HCT116 (cell line): ENCODE measurements around the gene SCAF1.

Source experiments
- CTCF ChIP-seq, 3 experiments: fragments of 200-600 bp in 1 of 3; sonication (generic) in 1 of 3; IDR thresholded peaks in 2 of 3; conservative IDR thresholded peaks in 1 of 3; 2 replicates each; pipeline ENCODE4 v1.5.1; 2012 to 2017; ENCODE audit warnings: low read depth in 2 of 3, low read length in 2 of 3, antibody characterized with exemption in 1 of 3, borderline replicate concordance in 1 of 3, control low read depth in 1 of 3, mild to moderate bottlenecking in 1 of 3, mixed read lengths in 1 of 3, mixed run types in 1 of 3, moderate library complexity in 1 of 3; ENCODE audit not compliant: insufficient read depth in 1 of 3
- EZH2 ChIP-seq: fragments of 200-600 bp; sonication (generic); IDR thresholded peaks from 2 replicates; pipeline ENCODE4 v1.6.1; 2017; ENCODE audit warnings: antibody characterized with exemption, mixed run types
- EZH2phosphoT487 ChIP-seq: fragments of 200-600 bp; IDR thresholded peaks from 2 replicates; pipeline ENCODE4 v1.6.1; 2018; ENCODE audit warnings: antibody characterized with exemption, borderline replicate concordance
- FOSL1 ChIP-seq: IDR thresholded peaks from 2 replicates; pipeline ENCODE4 v1.6.1; 2012; ENCODE audit warnings: low read depth
- JUND ChIP-seq: IDR thresholded peaks from 2 replicates; pipeline ENCODE4 v1.6.1; 2012
- MAX ChIP-seq: IDR thresholded peaks from 2 replicates; pipeline ENCODE4 v1.6.1; 2012
- POLR2A ChIP-seq: IDR thresholded peaks from 2 replicates; pipeline ENCODE4 v1.7.0; 2011; ENCODE audit warnings: borderline replicate concordance; ENCODE audit not compliant: insufficient read depth, insufficient read length; ENCODE audit errors: extremely low read depth
- POLR2AphosphoS5 ChIP-seq: IDR thresholded peaks from 2 replicates; pipeline ENCODE4 v1.6.1; 2011; ENCODE audit warnings: mild to moderate bottlenecking, low read depth, low read length, moderate library complexity
- REST ChIP-seq: IDR thresholded peaks from 2 replicates; pipeline ENCODE4 v1.6.1; 2012; ENCODE audit warnings: low read depth
- SIN3A ChIP-seq: IDR thresholded peaks from 2 replicates; pipeline ENCODE4 v1.6.1; 2012; ENCODE audit warnings: low read depth
- SP1 ChIP-seq: IDR thresholded peaks from 2 replicates; pipeline ENCODE4 v1.6.1; 2012; ENCODE audit warnings: low read depth
- SRF ChIP-seq: IDR thresholded peaks from 2 replicates; pipeline ENCODE4 v1.6.1; 2012; ENCODE audit warnings: low read depth
- TCF7L2 ChIP-seq: IDR thresholded peaks from 2 replicates; pipeline ENCODE4 v1.7.0; 2011; ENCODE audit warnings: borderline replicate concordance, inconsistent platforms; ENCODE audit not compliant: insufficient read depth, insufficient read length; ENCODE audit errors: extremely low read depth
- ZBTB33 ChIP-seq: IDR thresholded peaks from 2 replicates; pipeline ENCODE4 v1.6.1; 2011; ENCODE audit warnings: mild to moderate bottlenecking, low read length, moderate library complexity; ENCODE audit not compliant: insufficient replicate concordance; ENCODE audit errors: extremely low read depth

GRCh38 chr19:49646586-49646985 is 4.6 kb downstream of the SCAF1 start:
- no peak for TF ChIP-seq EZH2
- no peak for TF ChIP-seq POLR2A
- TF ChIP-seq MAX = no peak
- TF ChIP-seq CTCF (IDR thresholded peaks at IDR 0.05 in 2 of 3, conservative IDR thresholded peaks at IDR 0.05 in 1 of 3; ENCODE audit: borderline replicate concordance in 1 of 3, insufficient read depth in 1 of 3, low read depth in 2 of 3, low read length in 2 of 3) = no peak
- TF ChIP-seq SIN3A = no peak
- TF ChIP-seq REST = no peak
- TF ChIP-seq JUND = no peak
- no peak for TF ChIP-seq POLR2AphosphoS5
- no peak for TF ChIP-seq EZH2phosphoT487
- no peak for TF ChIP-seq TCF7L2
- no peak for TF ChIP-seq SP1
- no peak for TF ChIP-seq SRF
- TF ChIP-seq ZBTB33 = no peak
- TF ChIP-seq FOSL1 = no peak
